GM12878 (cell line): ENCODE measurements around the gene ZNF75A. TPM values are rescaled to one million over a fixed set of nuclear protein-coding genes. Genes with fewer than 3 reads are reported as not detected.

Source experiments
- ASH2L ChIP-seq: fragments of 300-600, 200-600 bp; sonication (generic); IDR thresholded peaks from 2 replicates; pipeline ENCODE4 v1.6.1; 2017; ENCODE audit warnings: low read depth, mild to moderate bottlenecking, borderline replicate concordance
- ATF2 ChIP-seq: IDR thresholded peaks from 2 replicates; pipeline ENCODE4 v1.6.1; 2012; ENCODE audit warnings: low read length, inconsistent platforms
- BHLHE40 ChIP-seq, 2 experiments: fragments of 450-650 bp in 1 of 2; IDR thresholded peaks; 2 replicates each; pipeline ENCODE4 v1.6.1; 2011 to 2017; ENCODE audit warnings: low read depth in 2 of 2, borderline replicate concordance in 1 of 2, improper control_type of control experiment in 1 of 2, low read length in 1 of 2, mild to moderate bottlenecking in 1 of 2
- MAX ChIP-seq: IDR thresholded peaks from 2 replicates; pipeline ENCODE4 v1.6.1; 2012; ENCODE audit warnings: low read depth, low read length, improper control_type of control experiment
- NFYB ChIP-seq: IDR thresholded peaks from 2 replicates; pipeline ENCODE4 v1.6.1; 2011; ENCODE audit warnings: low read depth, mild to moderate bottlenecking, low read length, improper control_type of control experiment, moderate library complexity; ENCODE audit not compliant: insufficient read depth
- NR2F1 ChIP-seq: fragments of 450-650 bp; conservative IDR thresholded peaks from 2 replicates; pipeline ENCODE4 v1.6.1; 2017; ENCODE audit warnings: mild to moderate bottlenecking
- POLR2AphosphoS5 ChIP-seq: IDR thresholded peaks from 2 replicates; pipeline ENCODE4 v1.6.1; 2011; ENCODE audit warnings: mild to moderate bottlenecking, low read length, inconsistent platforms
- TAF1 ChIP-seq: IDR thresholded peaks from 2 replicates; pipeline ENCODE4 v1.6.1; 2011; ENCODE audit warnings: mild to moderate bottlenecking, low read depth, low read length, borderline replicate concordance
- TCF3 ChIP-seq: IDR thresholded peaks from 2 replicates; pipeline ENCODE4 v1.6.1; 2012; ENCODE audit warnings: low read depth, mild to moderate bottlenecking, low read length, borderline replicate concordance; ENCODE audit not compliant: insufficient read depth
- ZBED1 ChIP-seq: IDR thresholded peaks from 2 replicates; pipeline ENCODE4 v1.6.1; 2016; ENCODE audit warnings: borderline replicate concordance
- ZNF274 ChIP-seq: IDR thresholded peaks from one replicate; pipeline ENCODE4 v1.8.0; 2011; ENCODE audit not compliant: insufficient read length, insufficient read depth
- ZZZ3 ChIP-seq: IDR thresholded peaks from 2 replicates; pipeline ENCODE4 v1.6.1; 2011; ENCODE audit warnings: low read depth; ENCODE audit not compliant: control insufficient read depth, insufficient read length
- polyA plus RNA-seq, 11 experiments: library from polyadenylated mRNA; depleted of rRNA in 4 of 11; unstranded in 6 of 11; stranded (reverse) in 5 of 11; fragments of >200 nt; fragmentation: Nextera tagmentation in 4 of 11; fragmentation: Illumina TruSeq in 1 of 11; extraction: Ambion mirVana in 4 of 11; extraction: Trizol in 1 of 11; gene quantifications; 1 replicate in 1 of 11; 2 replicates in 10 of 11; pipeline versions ENCODE4 v1.2.1 to v1.2.3, GENCODE V29; 2011 to 2016; ENCODE audit warnings: inconsistent platforms in 2 of 11, missing spikeins in 2 of 11, low read depth in 1 of 11
- total RNA-seq, 4 experiments: library from RNA; depleted of rRNA in 3 of 4; stranded (reverse); fragments of >200 nt in 3 of 4; fragmentation: Illumina TruSeq in 1 of 4; extraction: Trizol in 1 of 4; gene quantifications; 2 replicates each; pipeline versions ENCODE4 v1.2.1 to v1.2.3, GENCODE V29; 2013 to 2021
- TF ChIP-seq, protein P1 (sequence below): fragments of 450-650 bp; IDR thresholded peaks from 2 replicates; pipeline ENCODE4 v1.6.1; 2017; ENCODE audit warnings: mild to moderate bottlenecking, low read depth, inconsistent platforms; ENCODE audit not compliant: poor library complexity, severe bottlenecking
- TF ChIP-seq, protein P2 (sequence below): fragments of 450-650 bp; IDR thresholded peaks from 2 replicates; pipeline ENCODE4 v1.6.1; 2017; ENCODE audit warnings: mild to moderate bottlenecking, moderate library complexity
- TF ChIP-seq, protein P3 (sequence below): fragments of 450-650 bp; IDR thresholded peaks from 2 replicates; pipeline ENCODE4 v1.6.1; 2016; ENCODE audit warnings: mild to moderate bottlenecking

Gene ZNF75A
- total and polyA plus RNA-seq, 10 of the 15 experiments (the other 5 are each of a cell fraction or from before 2014, with no cell fraction given): 7.4 to 21.2 (median 16.1) TPM

DNA sequence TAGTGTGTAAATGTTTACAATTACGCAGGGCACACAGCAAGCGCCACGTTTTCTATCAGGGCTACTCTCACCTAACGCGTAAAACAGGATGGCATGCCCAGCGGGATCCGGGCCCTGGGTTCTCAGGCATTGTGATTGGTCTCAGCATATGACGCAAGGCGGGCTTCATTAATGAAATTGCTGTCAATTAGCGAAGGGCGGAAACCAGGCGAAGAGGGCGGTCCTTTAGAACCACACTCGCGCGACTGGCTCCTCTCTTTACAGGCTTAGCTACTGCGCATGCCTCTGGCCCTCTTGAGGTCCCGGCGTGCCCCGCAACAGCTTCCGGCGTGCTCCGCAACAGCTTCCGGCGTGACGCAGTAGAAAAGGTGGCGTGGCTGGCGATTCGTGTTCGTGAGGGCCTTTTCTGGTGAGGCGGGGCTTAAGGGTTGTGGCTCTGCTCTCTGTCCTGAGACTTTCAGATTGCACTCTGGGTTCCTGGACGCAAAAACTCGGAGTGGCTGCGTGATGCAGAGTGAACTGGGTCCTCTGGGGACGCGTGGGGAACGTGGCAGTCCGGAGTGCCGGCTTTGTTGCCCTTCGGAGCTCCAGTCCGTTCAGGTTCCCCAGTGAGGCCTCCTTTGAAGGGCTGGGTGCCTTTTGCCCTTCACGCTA, 59.6 kb downstream of the ZNF75A start (continued):
- TF ChIP-seq ATF2 (no peak), TAF1 (peak; percentile 51), ZNF274 (no peak), TCF3 (no peak), POLR2AphosphoS5 (peak; percentile 84), ASH2L (no peak), ZBED1 (no peak), BHLHE40 (IDR thresholded peaks at IDR 0.05; ENCODE audit: borderline replicate concordance in 1 of 2, low read depth in 2 of 2, low read length in 1 of 2) (0 out of 4 replicates have a peak, but pooled peaks of 1 of the 2 experiments have one; percentile 24), NR2F1 (no peak), MAX (0 out of 2 replicates have a peak, but pooled peaks have one; percentile 23), NFYB (peak; percentile 66; the same call in 1 of the 2 replicates), ZZZ3 (no peak)
- TF ChIP-seq, protein P1, sequence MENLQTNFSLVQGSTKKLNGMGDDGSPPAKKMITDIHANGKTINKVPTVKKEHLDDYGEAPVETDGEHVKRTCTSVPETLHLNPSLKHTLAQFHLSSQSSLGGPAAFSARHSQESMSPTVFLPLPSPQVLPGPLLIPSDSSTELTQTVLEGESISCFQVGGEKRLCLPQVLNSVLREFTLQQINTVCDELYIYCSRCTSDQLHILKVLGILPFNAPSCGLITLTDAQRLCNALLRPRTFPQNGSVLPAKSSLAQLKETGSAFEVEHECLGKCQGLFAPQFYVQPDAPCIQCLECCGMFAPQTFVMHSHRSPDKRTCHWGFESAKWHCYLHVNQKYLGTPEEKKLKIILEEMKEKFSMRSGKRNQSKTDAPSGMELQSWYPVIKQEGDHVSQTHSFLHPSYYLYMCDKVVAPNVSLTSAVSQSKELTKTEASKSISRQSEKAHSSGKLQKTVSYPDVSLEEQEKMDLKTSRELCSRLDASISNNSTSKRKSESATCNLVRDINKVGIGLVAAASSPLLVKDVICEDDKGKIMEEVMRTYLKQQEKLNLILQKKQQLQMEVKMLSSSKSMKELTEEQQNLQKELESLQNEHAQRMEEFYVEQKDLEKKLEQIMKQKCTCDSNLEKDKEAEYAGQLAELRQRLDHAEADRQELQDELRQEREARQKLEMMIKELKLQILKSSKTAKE: no peak
- TF ChIP-seq, protein P2, sequence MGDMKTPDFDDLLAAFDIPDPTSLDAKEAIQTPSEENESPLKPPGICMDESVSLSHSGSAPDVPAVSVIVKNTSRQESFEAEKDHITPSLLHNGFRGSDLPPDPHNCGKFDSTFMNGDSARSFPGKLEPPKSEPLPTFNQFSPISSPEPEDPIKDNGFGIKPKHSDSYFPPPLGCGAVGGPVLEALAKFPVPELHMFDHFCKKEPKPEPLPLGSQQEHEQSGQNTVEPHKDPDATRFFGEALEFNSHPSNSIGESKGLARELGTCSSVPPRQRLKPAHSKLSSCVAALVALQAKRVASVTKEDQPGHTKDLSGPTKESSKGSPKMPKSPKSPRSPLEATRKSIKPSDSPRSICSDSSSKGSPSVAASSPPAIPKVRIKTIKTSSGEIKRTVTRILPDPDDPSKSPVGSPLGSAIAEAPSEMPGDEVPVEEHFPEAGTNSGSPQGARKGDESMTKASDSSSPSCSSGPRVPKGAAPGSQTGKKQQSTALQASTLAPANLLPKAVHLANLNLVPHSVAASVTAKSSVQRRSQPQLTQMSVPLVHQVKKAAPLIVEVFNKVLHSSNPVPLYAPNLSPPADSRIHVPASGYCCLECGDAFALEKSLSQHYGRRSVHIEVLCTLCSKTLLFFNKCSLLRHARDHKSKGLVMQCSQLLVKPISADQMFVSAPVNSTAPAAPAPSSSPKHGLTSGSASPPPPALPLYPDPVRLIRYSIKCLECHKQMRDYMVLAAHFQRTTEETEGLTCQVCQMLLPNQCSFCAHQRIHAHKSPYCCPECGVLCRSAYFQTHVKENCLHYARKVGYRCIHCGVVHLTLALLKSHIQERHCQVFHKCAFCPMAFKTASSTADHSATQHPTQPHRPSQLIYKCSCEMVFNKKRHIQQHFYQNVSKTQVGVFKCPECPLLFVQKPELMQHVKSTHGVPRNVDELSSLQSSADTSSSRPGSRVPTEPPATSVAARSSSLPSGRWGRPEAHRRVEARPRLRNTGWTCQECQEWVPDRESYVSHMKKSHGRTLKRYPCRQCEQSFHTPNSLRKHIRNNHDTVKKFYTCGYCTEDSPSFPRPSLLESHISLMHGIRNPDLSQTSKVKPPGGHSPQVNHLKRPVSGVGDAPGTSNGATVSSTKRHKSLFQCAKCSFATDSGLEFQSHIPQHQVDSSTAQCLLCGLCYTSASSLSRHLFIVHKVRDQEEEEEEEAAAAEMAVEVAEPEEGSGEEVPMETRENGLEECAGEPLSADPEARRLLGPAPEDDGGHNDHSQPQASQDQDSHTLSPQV: no peak
- TF ChIP-seq, protein P3, sequence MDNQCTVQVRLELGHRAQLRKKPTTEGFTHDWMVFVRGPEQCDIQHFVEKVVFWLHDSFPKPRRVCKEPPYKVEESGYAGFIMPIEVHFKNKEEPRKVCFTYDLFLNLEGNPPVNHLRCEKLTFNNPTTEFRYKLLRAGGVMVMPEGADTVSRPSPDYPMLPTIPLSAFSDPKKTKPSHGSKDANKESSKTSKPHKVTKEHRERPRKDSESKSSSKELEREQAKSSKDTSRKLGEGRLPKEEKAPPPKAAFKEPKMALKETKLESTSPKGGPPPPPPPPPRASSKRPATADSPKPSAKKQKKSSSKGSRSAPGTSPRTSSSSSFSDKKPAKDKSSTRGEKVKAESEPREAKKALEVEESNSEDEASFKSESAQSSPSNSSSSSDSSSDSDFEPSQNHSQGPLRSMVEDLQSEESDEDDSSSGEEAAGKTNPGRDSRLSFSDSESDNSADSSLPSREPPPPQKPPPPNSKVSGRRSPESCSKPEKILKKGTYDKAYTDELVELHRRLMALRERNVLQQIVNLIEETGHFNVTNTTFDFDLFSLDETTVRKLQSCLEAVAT: peak; percentile 75; the same call in 1 of the 2 replicates
